GM20000 (cell line): ENCODE data around the gene NDUFA7.

Source experiments
- DNase-seq: peaks from one replicate; pipeline ENCODE4 v3.0.0; 2012; ENCODE audit warnings: low spot score
- TF ChIP-seq, protein P1 (sequence below): IDR thresholded peaks from 2 replicates; pipeline ENCODE4 v1.5.1; 2012; ENCODE audit warnings: mild to moderate bottlenecking, control low read depth; ENCODE audit errors: extremely low read depth, missing control alignments

NDUFA7 gene

DNA sequence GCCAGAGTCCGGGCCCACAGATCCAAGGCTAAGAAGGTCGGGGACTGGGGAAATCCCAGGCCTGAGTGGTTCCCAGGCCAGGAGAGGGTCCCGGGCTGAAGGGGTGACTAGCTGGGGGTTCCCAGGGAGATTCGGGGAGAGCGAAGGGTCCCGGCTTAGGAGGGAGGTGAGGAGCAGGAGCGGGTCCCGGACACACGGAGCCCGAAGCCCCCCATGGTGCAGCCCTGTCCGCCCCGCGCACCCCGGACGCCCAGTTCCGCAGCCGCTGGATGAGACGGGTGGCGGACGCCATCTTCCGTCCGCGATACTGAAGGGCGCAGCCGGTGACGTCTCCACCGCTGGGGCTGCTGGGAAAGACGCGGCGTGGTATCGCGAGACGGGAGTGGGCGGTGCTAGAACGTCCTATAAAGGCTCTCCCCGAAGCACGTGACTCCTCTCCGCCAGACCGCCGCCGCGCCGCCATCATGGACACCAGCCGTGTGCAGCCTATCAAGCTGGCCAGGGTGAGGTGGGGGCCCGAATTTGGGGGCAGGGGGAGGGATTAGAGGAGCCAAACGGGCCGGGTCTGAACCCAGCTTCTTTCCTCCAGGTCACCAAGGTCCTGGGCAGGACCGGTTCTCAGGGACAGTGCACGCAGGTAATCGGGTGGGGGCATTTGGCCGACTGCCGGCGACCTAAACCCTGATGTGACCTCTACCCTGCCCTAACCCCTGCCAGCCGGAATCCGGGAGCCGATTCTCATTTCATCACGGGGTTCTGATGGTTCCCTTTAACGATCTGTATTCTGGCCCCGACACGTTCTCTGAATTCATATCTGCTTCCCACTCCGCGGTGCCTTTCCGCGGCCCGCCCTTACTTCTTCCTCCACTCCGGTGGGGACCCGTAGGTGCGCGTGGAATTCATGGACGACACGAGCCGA, at the start of gene NDUFA7, which contains the start of gene RPS28:
Gene NDUFA7 (minus strand): TSS at position 309 of the 919 bp plus-strand sequence. CDS start 17 bp downstream, at position 292.
Gene RPS28 (plus strand): TSS at position 430 of the 919 bp plus-strand sequence. CDS start 35 bp downstream, at position 465.
- peak; percentile 96 for DNase-seq
- TF ChIP-seq, protein P1, sequence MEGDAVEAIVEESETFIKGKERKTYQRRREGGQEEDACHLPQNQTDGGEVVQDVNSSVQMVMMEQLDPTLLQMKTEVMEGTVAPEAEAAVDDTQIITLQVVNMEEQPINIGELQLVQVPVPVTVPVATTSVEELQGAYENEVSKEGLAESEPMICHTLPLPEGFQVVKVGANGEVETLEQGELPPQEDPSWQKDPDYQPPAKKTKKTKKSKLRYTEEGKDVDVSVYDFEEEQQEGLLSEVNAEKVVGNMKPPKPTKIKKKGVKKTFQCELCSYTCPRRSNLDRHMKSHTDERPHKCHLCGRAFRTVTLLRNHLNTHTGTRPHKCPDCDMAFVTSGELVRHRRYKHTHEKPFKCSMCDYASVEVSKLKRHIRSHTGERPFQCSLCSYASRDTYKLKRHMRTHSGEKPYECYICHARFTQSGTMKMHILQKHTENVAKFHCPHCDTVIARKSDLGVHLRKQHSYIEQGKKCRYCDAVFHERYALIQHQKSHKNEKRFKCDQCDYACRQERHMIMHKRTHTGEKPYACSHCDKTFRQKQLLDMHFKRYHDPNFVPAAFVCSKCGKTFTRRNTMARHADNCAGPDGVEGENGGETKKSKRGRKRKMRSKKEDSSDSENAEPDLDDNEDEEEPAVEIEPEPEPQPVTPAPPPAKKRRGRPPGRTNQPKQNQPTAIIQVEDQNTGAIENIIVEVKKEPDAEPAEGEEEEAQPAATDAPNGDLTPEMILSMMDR, result peak; percentile 35

DNA sequence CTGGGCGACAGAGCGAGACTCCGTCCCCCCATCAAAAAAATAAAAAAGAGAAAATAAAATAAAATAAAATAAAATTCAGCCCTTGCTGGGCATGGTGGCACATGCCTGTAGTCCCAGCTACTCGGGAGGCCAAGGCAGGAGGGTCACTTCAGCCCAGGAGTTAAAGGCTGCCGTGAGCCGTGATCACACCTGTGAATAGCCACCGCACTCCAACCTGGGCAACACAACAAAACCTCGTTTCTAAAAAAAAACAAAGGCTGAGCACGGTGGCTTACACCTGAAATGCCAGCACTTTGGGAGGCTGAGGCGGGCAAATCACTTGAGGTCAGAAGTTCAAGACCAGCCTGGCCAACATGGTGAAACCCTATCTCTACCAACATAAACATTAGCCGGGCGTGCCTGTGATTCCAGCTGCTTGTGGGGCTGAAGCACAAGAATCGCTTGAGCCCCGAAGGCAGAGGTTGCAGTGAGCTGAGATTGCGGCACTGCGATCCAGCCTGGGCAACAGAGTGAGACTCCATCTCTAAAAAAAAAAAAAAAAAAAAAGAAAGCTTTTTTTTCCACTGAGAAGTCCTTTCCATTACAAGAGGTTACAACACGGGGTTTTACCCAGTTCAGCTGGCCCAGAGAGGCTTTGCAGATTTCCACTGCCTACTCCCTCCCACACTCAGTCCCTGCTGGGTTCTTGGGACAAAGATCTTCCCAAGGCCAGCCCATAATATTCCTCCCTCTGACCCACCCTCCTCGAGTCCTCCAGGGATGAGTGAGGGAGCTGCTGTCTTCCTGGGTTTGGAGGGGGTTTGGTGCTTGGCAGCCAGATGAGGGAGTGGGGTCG, 49.2 kb upstream of the NDUFA7 start:
- no peak for DNase-seq
- TF ChIP-seq, protein P1, result no peak

DNA sequence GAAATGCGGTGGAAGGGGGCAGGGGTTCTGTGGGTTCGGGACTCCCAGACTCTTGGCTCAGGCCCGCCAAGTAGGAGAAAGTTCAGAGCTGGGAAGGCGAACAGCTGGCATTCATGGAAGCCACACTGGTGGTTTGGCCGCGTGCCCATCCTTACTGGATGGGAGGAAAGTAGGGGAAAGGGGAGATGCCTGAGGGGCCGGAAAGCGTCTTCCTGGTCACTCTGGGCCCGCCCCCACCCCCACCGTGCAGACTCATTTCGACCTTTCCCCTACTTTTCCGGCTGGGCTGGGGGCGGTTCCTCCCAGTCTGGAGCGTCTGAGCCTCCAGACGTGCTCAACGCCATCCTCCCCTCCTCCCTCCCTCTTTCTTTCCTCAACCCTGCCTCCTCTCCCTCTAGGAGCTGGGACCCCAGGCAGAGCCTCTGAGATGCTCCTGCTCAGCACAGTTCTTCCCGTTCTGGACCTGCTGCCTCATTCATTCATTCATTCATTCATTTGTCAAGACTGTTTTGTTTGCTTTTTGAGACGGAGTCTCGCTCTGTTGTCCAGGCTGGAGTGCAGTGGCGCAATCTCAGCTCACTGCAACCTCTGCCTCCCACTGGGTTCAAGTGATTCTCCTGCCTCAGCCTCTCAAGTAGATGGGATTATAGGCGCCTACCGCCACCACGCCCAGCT, 46.3 kb upstream of the NDUFA7 start:
- DNase-seq, result no peak
- TF ChIP-seq, protein P1, result no peak

DNA sequence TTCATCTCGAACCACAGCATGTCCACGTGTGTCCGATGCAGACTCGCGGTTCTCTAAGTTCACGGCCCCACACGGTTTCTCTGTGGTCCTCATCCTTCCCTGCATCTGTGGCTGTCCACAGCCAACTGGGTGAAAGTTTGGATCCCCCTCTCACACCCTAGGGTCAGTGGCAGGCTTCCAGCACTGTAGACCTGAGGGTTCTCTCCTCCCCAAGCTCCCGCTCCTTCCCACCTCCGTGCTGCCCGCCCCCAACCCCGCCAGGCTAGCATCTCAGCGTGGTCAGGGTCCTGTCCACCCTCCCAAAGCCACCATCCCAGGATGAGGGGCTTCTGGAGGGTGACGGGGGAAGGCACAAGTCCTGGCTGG, 45.8 kb upstream of the NDUFA7 start:
- TF ChIP-seq, protein P1, result no peak
- DNase-seq, result no peak

DNA sequence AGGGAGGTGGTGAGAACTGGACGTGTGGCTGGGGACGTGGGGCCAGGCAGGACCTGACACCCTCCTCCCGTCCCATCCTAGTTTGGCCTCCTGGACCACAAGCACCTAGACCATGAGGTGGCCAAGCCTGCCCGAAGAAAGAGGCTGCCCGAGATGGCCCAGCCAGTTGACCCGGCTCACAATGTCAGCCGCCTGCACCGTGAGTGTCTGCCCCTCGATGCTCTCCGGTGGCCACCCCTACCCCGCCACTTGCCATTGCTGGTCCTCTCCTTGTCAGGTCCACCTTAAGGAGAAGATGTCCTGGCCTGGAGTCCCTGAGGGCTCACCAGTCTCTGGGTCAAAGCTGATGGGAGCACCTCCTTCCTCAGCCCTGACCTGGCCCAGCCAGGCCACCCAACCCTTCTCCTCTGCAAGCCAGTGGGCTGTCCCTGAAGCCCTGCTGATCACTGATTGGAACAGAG, 45.0 kb upstream of the NDUFA7 start:
- DNase-seq, result peak; percentile 38
- TF ChIP-seq, protein P1, result no peak

DNA sequence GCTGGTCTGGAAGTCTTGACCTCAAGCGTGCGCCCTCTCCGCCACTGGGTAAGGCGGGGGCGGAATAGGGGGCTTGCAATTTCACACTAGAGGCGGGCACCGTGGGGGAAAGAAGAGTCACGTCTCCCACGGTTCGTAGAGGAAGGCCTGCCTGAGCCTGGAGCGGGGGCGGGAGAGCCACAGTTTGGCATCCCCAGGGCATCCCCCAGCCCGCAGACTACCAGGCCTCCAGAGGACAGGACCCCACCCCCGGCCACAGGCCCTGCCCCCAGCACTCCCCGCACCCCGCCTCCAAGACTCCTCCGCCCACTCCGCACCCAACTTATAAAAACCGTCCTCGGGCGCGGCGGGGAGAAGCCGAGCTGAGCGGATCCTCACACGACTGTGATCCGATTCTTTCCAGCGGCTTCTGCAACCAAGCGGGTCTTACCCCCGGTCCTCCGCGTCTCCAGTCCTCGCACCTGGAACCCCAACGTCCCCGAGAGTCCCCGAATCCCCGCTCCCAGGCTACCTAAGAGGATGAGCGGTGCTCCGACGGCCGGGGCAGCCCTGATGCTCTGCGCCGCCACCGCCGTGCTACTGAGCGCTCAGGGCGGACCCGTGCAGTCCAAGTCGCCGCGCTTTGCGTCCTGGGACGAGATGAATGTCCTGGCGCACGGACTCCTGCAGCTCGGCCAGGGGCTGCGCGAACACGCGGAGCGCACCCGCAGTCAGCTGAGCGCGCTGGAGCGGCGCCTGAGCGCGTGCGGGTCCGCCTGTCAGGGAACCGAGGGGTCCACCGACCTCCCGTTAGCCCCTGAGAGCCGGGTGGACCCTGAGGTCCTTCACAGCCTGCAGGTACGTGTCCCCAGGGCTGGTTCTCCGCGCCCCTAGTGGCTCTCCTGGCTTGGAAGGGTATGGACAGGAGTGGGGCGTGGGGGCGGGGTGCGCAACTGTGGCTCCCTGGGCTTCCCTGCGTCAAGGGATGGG, 42.9 kb upstream of the NDUFA7 start, which contains the start of gene ANGPTL4:
Gene ANGPTL4 (plus strand): TSS at position 353 of the 969 bp plus-strand sequence. CDS start 167 bp downstream, at position 520.
- TF ChIP-seq, protein P1, result no peak
- DNase-seq, result peak; percentile 76
